CD4-positive, alpha-beta memory T cell (primary cell): ENCODE measurements around the gene PRMT5. TPM values are rescaled to one million over a fixed set of nuclear protein-coding genes. Genes with fewer than 3 reads are reported as not detected.
"Not testable (repeated sequence)": the region's sequence is repeated elsewhere in the genome, so short reads cannot be mapped to it uniquely, and the experiment has no call there.

Experiments
- CTCF ChIA-PET: fragments of 350-600 bp; sonication (Branson Sonifier 250); formaldehyde crosslinking; loops from one replicate; lab custom pipeline; 2021; ENCODE audit warnings: inconsistent platforms; ENCODE audit not compliant: partially characterized antibody; lab: Charles Lee
- POLR2A ChIA-PET: fragments of 350-600 bp; sonication (Branson Sonifier 250); formaldehyde crosslinking; loops from one replicate; lab custom pipeline; 2021; ENCODE audit not compliant: partially characterized antibody; lab: Charles Lee
- DNase-seq, 5 donors: peaks; one replicate each; pipeline versions ENCODE4 v3.0.0 to v3.0.0-alpha.2; 2020 to 2022; ENCODE audit warnings: mixed read lengths in 1 of 5
- H3K27ac ChIP-seq: one replicate; pipeline ENCODE4 v1.7.0; 2013; ENCODE audit warnings: low read depth, low read length
- H3K27me3 ChIP-seq: 2 replicates; pipeline ENCODE4 v1.7.0; 2013; ENCODE audit warnings: mild to moderate bottlenecking, low read length, moderate library complexity; ENCODE audit not compliant: insufficient read depth
- H3K36me3 ChIP-seq: 2 replicates; pipeline ENCODE4 v1.7.0; 2013; ENCODE audit warnings: mild to moderate bottlenecking, low read length, moderate library complexity; ENCODE audit not compliant: insufficient read depth
- H3K4me1 ChIP-seq: 2 replicates; pipeline ENCODE4 v1.7.0; 2013; ENCODE audit warnings: mild to moderate bottlenecking, low read length, moderate library complexity; ENCODE audit not compliant: insufficient read depth
- H3K4me3 ChIP-seq, 2 donors: one replicate each; pipeline ENCODE4 v1.7.0; 2013; ENCODE audit warnings: low read length in 2 of 2, mild to moderate bottlenecking in 1 of 2
- H3K9me3 ChIP-seq, 2 donors: one replicate each; pipeline ENCODE4 v1.7.0; 2013; ENCODE audit warnings: low read length in 2 of 2, control low read depth in 1 of 2; ENCODE audit not compliant: control insufficient read depth in 1 of 2
- H3K27ac Mint-ChIP-seq, 7 donors: one replicate each; pipeline ENCODE4 v1.8.0; 2020 to 2021; ENCODE audit warnings: mixed read lengths in 7 of 7, mild to moderate bottlenecking in 6 of 7, inconsistent platforms in 3 of 7, moderate library complexity in 3 of 7
- H3K27me3 Mint-ChIP-seq, 2 donors: one replicate each; pipeline ENCODE4 v1.8.0; 2020 to 2021; ENCODE audit warnings: mixed read lengths in 2 of 2
- H3K36me3 Mint-ChIP-seq, 2 donors: one replicate each; pipeline ENCODE4 v1.8.0; 2020 to 2021; ENCODE audit warnings: mixed read lengths in 2 of 2, inconsistent platforms in 1 of 2, mild to moderate bottlenecking in 1 of 2
- H3K4me1 Mint-ChIP-seq, 4 donors: one replicate each; pipeline ENCODE4 v1.8.0; 2020 to 2021; ENCODE audit warnings: mixed read lengths in 4 of 4, mild to moderate bottlenecking in 1 of 4
- H3K4me3 Mint-ChIP-seq, 8 donors: one replicate each; pipeline ENCODE4 v1.8.0; 2020 to 2021; ENCODE audit warnings: mixed read lengths in 8 of 8, mild to moderate bottlenecking in 7 of 8, moderate library complexity in 6 of 8, inconsistent platforms in 3 of 8
- H3K9me3 Mint-ChIP-seq, 8 donors: one replicate each; pipeline ENCODE4 v1.8.0; 2020 to 2021; ENCODE audit warnings: mixed read lengths in 8 of 8, mild to moderate bottlenecking in 5 of 8, inconsistent platforms in 3 of 8, moderate library complexity in 1 of 8
- intact Hi-C: fragments of 100-400 bp; cut with micrococcal nuclease; formaldehyde crosslinking; loops from one replicate; pipeline ENCODE4 v1.15.1; 2023
- polyA plus RNA-seq, 2 donors: library from polyadenylated mRNA; unstranded; fragments of 300-500 nt; fragmentation: Illumina TruSeq; gene quantifications; one replicate each; pipeline ENCODE4 v1.2.3, GENCODE V29; 2021
- total RNA-seq, 2 experiments: library from RNA; stranded (reverse); gene quantifications; one replicate each; pipeline ENCODE4 v1.2.3, GENCODE V29; 2021

PRMT5 gene
- total and polyA plus RNA-seq, 4 experiments from 2014 or later, result 25.8 to 65.1 (median 40.6) TPM

GRCh38 chr14:22922294-22922693, 6.9 kb downstream of the PRMT5 start:
- peaks cover 25% of the 10 kb centered on the region for H3K36me3 ChIP-seq
- no peaks in the 10 kb centered on the region for H3K9me3 ChIP-seq
- H3K4me3 Mint-ChIP-seq, result no peak overlapping the region
- H3K27ac Mint-ChIP-seq, result peak overlapping the region in 2 of 7 donors; percentile 50 to 84
- no peak overlapping the region for H3K4me3 ChIP-seq
- peaks cover 37 to 63% of the 10 kb centered on the region in 2 donors for H3K36me3 Mint-ChIP-seq
- H3K27ac ChIP-seq, result no peak overlapping the region
- ChIA-PET CTCF (interaction anchor here (0.8 kb wide), 2 partner anchors 99 to 146 kb away, joined by 3 read pairs; no protein-coding TSS in a partner anchor), POLR2A (interaction anchor here (0.6 to 0.7 kb wide), 2 partner anchors 8 to 965 kb away, joined by 3 to 4 read pairs; no protein-coding TSS in a partner anchor)
- peaks cover 0 to 4% of the 10 kb centered on the region in 2 donors for H3K27me3 Mint-ChIP-seq
- H3K9me3 Mint-ChIP-seq, result peaks cover 0 to 9% (median 0%) of the 10 kb centered on the region in 8 donors
- H3K4me1 Mint-ChIP-seq, result peaks cover 11 to 30% (median 19%) of the 10 kb centered on the region in 4 donors
- no peak for DNase-seq
- no peaks in the 10 kb centered on the region for H3K27me3 ChIP-seq
- peaks cover 17% of the 10 kb centered on the region for H3K4me1 ChIP-seq
- intact Hi-C loops, result no loop called here

- peak overlapping the region in 6 of 7 donors; percentile 15 to 100 (median 100) for H3K27ac Mint-ChIP-seq
- peaks cover 0 to 9% (median 0%) of the 10 kb centered on the region in 8 donors for H3K9me3 Mint-ChIP-seq
- H3K36me3 Mint-ChIP-seq, result peaks cover 25 to 68% of the 10 kb centered on the region in 2 donors
- peaks cover 12 to 43% (median 25%) of the 10 kb centered on the region in 4 donors for H3K4me1 Mint-ChIP-seq
- Histone ChIP-seq H3K27ac (peak overlapping the region; percentile 98), H3K27me3 (no peaks in the 10 kb centered on the region), H3K9me3 (no peaks in the 10 kb centered on the region), H3K36me3 (peaks cover 28% of the 10 kb centered on the region), H3K4me3 (no peak overlapping the region), H3K4me1 (peaks cover 33% of the 10 kb centered on the region)
- no peak overlapping the region for H3K4me3 Mint-ChIP-seq
- intact Hi-C loops, result no loop called here
- peaks cover 0 to 4% of the 10 kb centered on the region in 2 donors for H3K27me3 Mint-ChIP-seq
- CTCF ChIA-PET, result interaction anchor here (1.4 to 6.6 kb wide), 6 partner anchors 9 to 66 kb away, joined by 4 to 72 read pairs (median 10); partner anchors contain the start of genes HAUS4, LRP10 and PRMT5
- DNase-seq, result no peak
- POLR2A ChIA-PET, result interaction anchor here (2.9 to 4.9 kb wide), 3 partner anchors 9 to 154 kb away, joined by 15 to 120 read pairs (median 36); partner anchors contain the start of genes LRP10, OXA1L and PRMT5
These were observed 8.5 kb downstream of the PRMT5 start for GRCh38 chr14:22920697-22921096.

- Histone ChIP-seq H3K27ac (peak overlapping the region; percentile 98), H3K27me3 (no peaks in the 10 kb centered on the region), H3K36me3 (peaks cover 25% of the 10 kb centered on the region), H3K4me1 (peaks cover 38% of the 10 kb centered on the region), H3K9me3 (no peaks in the 10 kb centered on the region), H3K4me3 (peak overlapping the region; percentile 60 to 67)
- Mint-ChIP-seq H3K4me1 (peaks cover 13 to 52% (median 31%) of the 10 kb centered on the region in 4 donors), H3K27me3 (peaks cover 0 to 4% of the 10 kb centered on the region in 2 donors), H3K36me3 (peaks cover 21 to 69% of the 10 kb centered on the region in 2 donors), H3K27ac (peak overlapping the region; percentile 99 to 100 (median 100)), H3K9me3 (peaks cover 0 to 9% (median 0%) of the 10 kb centered on the region in 8 donors), H3K4me3 (peak overlapping the region; percentile 94 to 99 (median 96))
- intact Hi-C loops, result loop anchor here (1.0 to 5.0 kb wide), 8 partner anchors 10 to 402 kb away; partner anchors contain the start of genes ACIN1, C14orf119, DAD1 and LRP10
- CTCF ChIA-PET, result interaction anchor here (0.6 to 6.6 kb wide), 12 partner anchors 10 to 363 kb away, joined by 3 to 72 read pairs (median 8); partner anchors contain the start of genes HAUS4, LRP10 and PRMT5
- no peak for DNase-seq
- POLR2A ChIA-PET, result interaction anchor here (0.6 to 5.4 kb wide), 23 partner anchors 9 to 1409 kb away, joined by 3 to 120 read pairs (median 5); partner anchors contain the start of genes DAD1, HAUS4, LRP10 and METTL3
These were observed 9.6 kb downstream of the PRMT5 start for GRCh38 chr14:22919601-22919921.

- DNase-seq, result peak; percentile 99 to 100 (median 100)
- H3K4me1 ChIP-seq, result peaks cover 40% of the 10 kb centered on the region
- no peaks in the 10 kb centered on the region for H3K9me3 ChIP-seq
- H3K36me3 ChIP-seq, result peaks cover 19% of the 10 kb centered on the region
- peak within 1 kb of the TSS; percentile 67 to 93 for H3K4me3 ChIP-seq
- Mint-ChIP-seq H3K9me3 (peaks cover 0 to 8% (median 0%) of the 10 kb centered on the region in 8 donors), H3K36me3 (peaks cover 16 to 66% of the 10 kb centered on the region in 2 donors), H3K4me3 (peak within 1 kb of the TSS; percentile 94 to 99 (median 96)), H3K4me1 (peaks cover 13 to 56% (median 33%) of the 10 kb centered on the region in 4 donors), H3K27me3 (peaks cover 0 to 4% of the 10 kb centered on the region in 2 donors), H3K27ac (peak within 1 kb of the TSS; percentile 99 to 100 (median 100))
- H3K27ac ChIP-seq, result peak within 1 kb of the TSS; percentile 98
- POLR2A ChIA-PET, result interaction anchor here (0.6 to 5.4 kb wide), 31 partner anchors 8 to 1408 kb away, joined by 3 to 120 read pairs (median 4); partner anchors contain the start of genes ACIN1, C14orf119, DAD1 and HAUS4
- no peaks in the 10 kb centered on the region for H3K27me3 ChIP-seq
- CTCF ChIA-PET, result interaction anchor here (1.2 to 6.6 kb wide), 16 partner anchors 10 to 362 kb away, joined by 3 to 72 read pairs (median 6); partner anchors contain the start of genes AJUBA, HAUS4, LRP10 and MRPL52
- intact Hi-C loops, result loop anchor here (1.0 to 5.0 kb wide), 8 partner anchors 10 to 402 kb away; partner anchors contain the start of genes ACIN1, C14orf119, DAD1 and LRP10
These were observed 10.2 kb downstream of the PRMT5 start, which contains the start of gene RBM23 for GRCh38 chr14:22918804-22919600. TSS of gene RBM23 (minus strand) at chr14:22919149.

- H3K27ac Mint-ChIP-seq, result peak overlapping the region in 4 of 7 donors; percentile 19 to 100 (median 71)
- no peak for DNase-seq
These were observed 13.2 kb downstream of the PRMT5 start for GRCh38 chr14:22915886-22916521.

GRCh38 chr14:22914836-22915235, 14.3 kb downstream of the PRMT5 start:
- intact Hi-C loops, result loop anchor here (5.0 kb wide), 1 partner anchor 88 kb away; the partner anchor contains the start of gene MRPL52
- Histone ChIP-seq H3K4me1 (peaks cover 45% of the 10 kb centered on the region), H3K36me3 (peaks cover 13% of the 10 kb centered on the region)
- not testable (repeated sequence) for H3K27ac ChIP-seq, H3K9me3 ChIP-seq, DNase-seq, H3K27me3 ChIP-seq, H3K9me3 Mint-ChIP-seq, H3K4me3 Mint-ChIP-seq, H3K27me3 Mint-ChIP-seq, H3K4me3 ChIP-seq
- Mint-ChIP-seq H3K27ac (peak overlapping the region in 3 of 7 donors; percentile 18 to 55 (median 30)), H3K4me1 (peaks cover 14 to 70% (median 43%) of the 10 kb centered on the region in 4 donors), H3K36me3 (peaks cover 0 to 56% of the 10 kb centered on the region in 2 donors)
- POLR2A ChIA-PET, result interaction anchor here (0.7 kb wide), 1 partner anchor 92 kb away, joined by 3 read pairs; no protein-coding TSS in a partner anchor
- CTCF ChIA-PET, result interaction anchor here (0.7 to 6.4 kb wide), 5 partner anchors 14 to 1631 kb away, joined by 3 to 45 read pairs (median 5); partner anchors contain the start of gene LRP10

More at GRCh38 chr14:22915886-22916521, 13.2 kb downstream of the PRMT5 start:
- Histone ChIP-seq H3K27ac (no peak overlapping the region), H3K36me3 (peaks cover 10% of the 10 kb centered on the region), H3K4me1 (peaks cover 49% of the 10 kb centered on the region), H3K4me3 (no peak overlapping the region), H3K27me3 (no peaks in the 10 kb centered on the region), H3K9me3 (no peaks in the 10 kb centered on the region)
- Mint-ChIP-seq H3K4me1 (peaks cover 14 to 72% (median 44%) of the 10 kb centered on the region in 4 donors), H3K27me3 (peaks cover 0 to 4% of the 10 kb centered on the region in 2 donors), H3K9me3 (peaks cover 0 to 8% (median 0%) of the 10 kb centered on the region in 8 donors), H3K36me3 (peaks cover 2 to 57% of the 10 kb centered on the region in 2 donors), H3K4me3 (peak overlapping the region in 1 of 8 donors; percentile 39)
- ChIA-PET POLR2A (interaction anchor here (0.6 to 5.4 kb wide), 7 partner anchors 9 to 326 kb away, joined by 3 to 52 read pairs (median 5); partner anchors contain the start of genes LRP10 and REM2), CTCF (interaction anchor here (1.0 to 6.6 kb wide), 10 partner anchors 8 to 153 kb away, joined by 3 to 72 read pairs (median 5); partner anchors contain the start of genes LRP10 and PRMT5)
- intact Hi-C loops, result loop anchor here (5.0 kb wide), 1 partner anchor 89 kb away; the partner anchor contains the start of gene MRPL52
